B cell (primary cell): ENCODE data around the gene FAR2. TPM values are rescaled to one million over a fixed set of nuclear protein-coding genes. Genes with fewer than 3 reads are reported as not detected.

Source experiments
- ATAC-seq: fragments of 200-7000 bp; cut with Tn5 transposase; one replicate; pipeline ENCODE4 v1.10.0; 2021; ENCODE audit warnings: low read depth, mild to moderate bottlenecking, moderate number of reproducible peaks, moderate library complexity
- CTCF ChIA-PET: fragments of 350-600 bp; sonication (Branson Sonifier 250); formaldehyde crosslinking; loops from one replicate; lab custom pipeline; 2021; ENCODE audit warnings: antibody characterized with exemption, inconsistent platforms; lab: Charles Lee
- POLR2A ChIA-PET: fragments of 350-600 bp; sonication (Branson Sonifier 250); formaldehyde crosslinking; loops from one replicate; lab custom pipeline; 2021; ENCODE audit warnings: antibody characterized with exemption; lab: Charles Lee
- DNase-seq: peaks from one replicate; pipeline ENCODE4 v3.0.0; 2013
- H2AFZ ChIP-seq: 2 replicates; pipeline ENCODE4 v1.6.1; 2012; ENCODE audit warnings: mild to moderate bottlenecking, low read depth, low read length; ENCODE audit not compliant: insufficient read depth, poor library complexity, severe bottlenecking
- H3K27ac ChIP-seq, 2 donors: 1 replicate in 1 of 2; 2 replicates in 1 of 2; pipeline ENCODE4 v1.5.1; 2012 to 2013; ENCODE audit warnings: low read length in 2 of 2, mild to moderate bottlenecking in 2 of 2, moderate library complexity in 1 of 2
- H3K27me3 ChIP-seq, 4 experiments: fragments of 200-600 bp in 1 of 4; sonication (generic) in 1 of 4; replicated peaks in 1 of 4; 1 replicate in 2 of 4; 2 replicates in 2 of 4; pipeline versions ENCODE4 v1.6.1 to v1.7.0; 2013 to 2016; ENCODE audit warnings: low read length in 3 of 4, mild to moderate bottlenecking in 2 of 4, mixed read lengths in 1 of 4, moderate library complexity in 1 of 4; ENCODE audit not compliant: insufficient read depth in 4 of 4, control insufficient read depth in 3 of 4; ENCODE audit errors: control extremely low read depth in 1 of 4
- H3K36me3 ChIP-seq, 2 experiments: replicated peaks in 1 of 2; 1 replicate in 1 of 2; 2 replicates in 1 of 2; pipeline versions ENCODE4 v1.6.1 to v1.7.1; 2013; ENCODE audit warnings: low read length in 1 of 2; ENCODE audit not compliant: insufficient read depth in 2 of 2, control insufficient read depth in 1 of 2; ENCODE audit errors: control extremely low read depth in 1 of 2, extremely low read depth in 1 of 2
- H3K4me1 ChIP-seq, 2 donors: fragments of 200-600 bp in 1 of 2; sonication (generic) in 1 of 2; 1 replicate in 1 of 2; 2 replicates in 1 of 2; pipeline versions ENCODE4 v1.5.1 to v1.6.1; 2013 to 2017; ENCODE audit warnings: low read length in 2 of 2; ENCODE audit not compliant: control insufficient read depth in 2 of 2, insufficient read depth in 2 of 2
- H3K4me2 ChIP-seq: replicated peaks from 2 replicates; pipeline ENCODE3; 2012; ENCODE audit warnings: mild to moderate bottlenecking, low read depth, low read length; ENCODE audit not compliant: poor library complexity, severe bottlenecking
- H3K4me3 ChIP-seq, 5 experiments: fragments of 200-600 bp in 1 of 5; sonication (generic) in 1 of 5; 1 replicate in 3 of 5; 2 replicates in 2 of 5; pipeline versions ENCODE4 v1.5.1 to v1.7.0; 2011 to 2016; ENCODE audit warnings: low read length in 4 of 5, mild to moderate bottlenecking in 4 of 5, low read depth in 2 of 5, control low read depth in 1 of 5, moderate library complexity in 1 of 5; ENCODE audit not compliant: insufficient read depth in 1 of 5; ENCODE audit errors: control extremely low read depth in 1 of 5, extremely low read depth in 1 of 5
- H3K79me2 ChIP-seq: fragments of 200-600 bp; sonication (generic); one replicate; pipeline ENCODE4 v1.6.0; 2016; ENCODE audit warnings: low read length; ENCODE audit not compliant: control insufficient read depth, insufficient read depth
- H3K9ac ChIP-seq: fragments of 200-600 bp; sonication (generic); 2 replicates; pipeline ENCODE4 v1.6.1; 2017; ENCODE audit warnings: mild to moderate bottlenecking, low read length, moderate library complexity
- H3K9me3 ChIP-seq, 3 donors: one replicate each; pipeline versions ENCODE4 v1.6.1 to v1.7.1; 2013; ENCODE audit warnings: low read length in 2 of 3; ENCODE audit not compliant: control insufficient read depth in 2 of 3, insufficient read depth in 1 of 3; ENCODE audit errors: control extremely low read depth in 1 of 3
- H4K20me1 ChIP-seq: 2 replicates; pipeline ENCODE4 v1.6.0; 2012; ENCODE audit warnings: mild to moderate bottlenecking, low read length; ENCODE audit not compliant: insufficient read depth, control insufficient read depth, poor library complexity, severe bottlenecking
- H3K27ac Mint-ChIP-seq: one replicate; pipeline ENCODE4 v1.8.0; 2021; ENCODE audit warnings: mixed read lengths
- H3K27me3 Mint-ChIP-seq: one replicate; pipeline ENCODE4 v1.8.0; 2021; ENCODE audit warnings: mixed read lengths
- H3K4me1 Mint-ChIP-seq: one replicate; pipeline ENCODE4 v1.8.0; 2021; ENCODE audit warnings: mixed read lengths
- H3K4me3 Mint-ChIP-seq: one replicate; pipeline ENCODE4 v1.8.0; 2021; ENCODE audit warnings: mixed read lengths
- H3K9me3 Mint-ChIP-seq: one replicate; pipeline ENCODE4 v1.8.0; 2022; ENCODE audit warnings: mixed read lengths; ENCODE audit not compliant: insufficient read depth
- EZH2 ChIP-seq: IDR thresholded peaks from 2 replicates; pipeline ENCODE4 v1.6.1; 2012; ENCODE audit warnings: borderline replicate concordance, low read depth, mild to moderate bottlenecking, moderate library complexity, low read length; ENCODE audit not compliant: insufficient read depth, poor library complexity, severe bottlenecking
- WGBS: methylation state at CpG from one replicate; pipeline ENCODE4 v1.1.5; 2013; ENCODE audit warnings: missing lambda C conversion rate; ENCODE audit not compliant: insufficient coverage; 5-methylcytosine and 5-hydroxymethylcytosine counted together
- intact Hi-C: fragments of 100-400 bp; cut with micrococcal nuclease; formaldehyde crosslinking; loops from one replicate; pipeline ENCODE4 v1.10.0; 2022
- polyA plus RNA-seq: library from polyadenylated mRNA; depleted of rRNA; stranded (reverse); fragments of >200 nt; gene quantifications from 2 replicates; pipeline ENCODE4 v1.2.3, GENCODE V29; 2012
- total RNA-seq, 2 donors: library from RNA; stranded (reverse); fragments of 120-200 nt in 1 of 2; gene quantifications; 1 replicate in 1 of 2; 2 replicates in 1 of 2; pipeline versions ENCODE4 v1.2.3 to v1.2.4, GENCODE V29; 2013 to 2022
- TF ChIP-seq, protein P1 (sequence below): fragments of 200-600 bp; IDR thresholded peaks from one replicate; pipeline ENCODE4 v1.8.0; 2022; ENCODE audit warnings: antibody characterized with exemption, mild to moderate bottlenecking

FAR2 gene
- total and polyA plus RNA-seq, 2 donors (not counting 1 experiment from before 2014, with no cell fraction given), result 0.39 TPM; not detected in 1

- Mint-ChIP-seq H3K27me3 (no peaks in the 10 kb centered on the region), H3K27ac (no peak overlapping the region), H3K4me3 (no peak overlapping the region), H3K4me1 (no peaks in the 10 kb centered on the region), H3K9me3 (peaks cover 4% of the 10 kb centered on the region)
- ATAC-seq, result no peak
- Histone ChIP-seq H3K4me1 (no peaks in the 10 kb centered on the region), H3K9ac (no peak overlapping the region), H2AFZ (no peak overlapping the region), H3K36me3 (no peaks in the 10 kb centered on the region), H4K20me1 (no peaks in the 10 kb centered on the region), H3K4me2 (no peak overlapping the region), H3K27me3 (no peaks in the 10 kb centered on the region), H3K27ac (no peak overlapping the region), H3K9me3 (peaks cover 0 to 5% (median 0%) of the 10 kb centered on the region in 3 donors), H3K4me3 (no peak overlapping the region), H3K79me2 (no peaks in the 10 kb centered on the region)
- POLR2A ChIA-PET, result no interaction called here
- CTCF ChIA-PET, result no interaction called here
- TF ChIP-seq EZH2, result no peak
- TF ChIP-seq, protein P1, sequence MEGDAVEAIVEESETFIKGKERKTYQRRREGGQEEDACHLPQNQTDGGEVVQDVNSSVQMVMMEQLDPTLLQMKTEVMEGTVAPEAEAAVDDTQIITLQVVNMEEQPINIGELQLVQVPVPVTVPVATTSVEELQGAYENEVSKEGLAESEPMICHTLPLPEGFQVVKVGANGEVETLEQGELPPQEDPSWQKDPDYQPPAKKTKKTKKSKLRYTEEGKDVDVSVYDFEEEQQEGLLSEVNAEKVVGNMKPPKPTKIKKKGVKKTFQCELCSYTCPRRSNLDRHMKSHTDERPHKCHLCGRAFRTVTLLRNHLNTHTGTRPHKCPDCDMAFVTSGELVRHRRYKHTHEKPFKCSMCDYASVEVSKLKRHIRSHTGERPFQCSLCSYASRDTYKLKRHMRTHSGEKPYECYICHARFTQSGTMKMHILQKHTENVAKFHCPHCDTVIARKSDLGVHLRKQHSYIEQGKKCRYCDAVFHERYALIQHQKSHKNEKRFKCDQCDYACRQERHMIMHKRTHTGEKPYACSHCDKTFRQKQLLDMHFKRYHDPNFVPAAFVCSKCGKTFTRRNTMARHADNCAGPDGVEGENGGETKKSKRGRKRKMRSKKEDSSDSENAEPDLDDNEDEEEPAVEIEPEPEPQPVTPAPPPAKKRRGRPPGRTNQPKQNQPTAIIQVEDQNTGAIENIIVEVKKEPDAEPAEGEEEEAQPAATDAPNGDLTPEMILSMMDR, result no peak
- intact Hi-C loops, result no loop called here
- no peak for DNase-seq
- whole genome bisulfite sequencing, result no CpG with 5 or more reads among the region's 2 CpGs
Measured at GRCh38 chr12:29223426-29223825, 74.3 kb downstream of the FAR2 start.

GRCh38 chr12:29223956-29224543 lies 75.0 kb downstream of the FAR2 start:
- no peak for ATAC-seq
- CTCF ChIA-PET, result no interaction called here
- no peaks in the 10 kb centered on the region for H3K27me3 Mint-ChIP-seq

More at GRCh38 chr12:29223956-29224543, 75.0 kb downstream of the FAR2 start:
- TF ChIP-seq EZH2, result no peak
- TF ChIP-seq, protein P1, result no peak
- H4K20me1 ChIP-seq, result no peaks in the 10 kb centered on the region
- no peaks in the 10 kb centered on the region for H3K36me3 ChIP-seq
- no peak for DNase-seq
- H3K9ac ChIP-seq, result no peak overlapping the region
- no peaks in the 10 kb centered on the region for H3K27me3 ChIP-seq
- WGBS, result no CpG with 5 or more reads among the region's 2 CpGs
- H3K4me3 ChIP-seq, result no peak overlapping the region
- intact Hi-C loops, result no loop called here
- no peaks in the 10 kb centered on the region for H3K4me1 ChIP-seq
- no peak overlapping the region for H3K27ac Mint-ChIP-seq
- H2AFZ ChIP-seq, result no peak overlapping the region
- H3K4me3 Mint-ChIP-seq, result no peak overlapping the region
- no peaks in the 10 kb centered on the region for H3K4me1 Mint-ChIP-seq
- H3K27ac ChIP-seq, result no peak overlapping the region
- POLR2A ChIA-PET, result no interaction called here
- peaks cover 0 to 5% (median 0%) of the 10 kb centered on the region in 3 donors for H3K9me3 ChIP-seq
- H3K4me2 ChIP-seq, result no peak overlapping the region
- H3K9me3 Mint-ChIP-seq, result peaks cover 4% of the 10 kb centered on the region
- no peaks in the 10 kb centered on the region for H3K79me2 ChIP-seq
